Activated naive CD8-positive, alpha-beta T cell treated with anti-CD3 and anti-CD28 coated beads, Interleukin-2, amount 50 U/mL, for 24 hours (primary cell): Measurements from ENCODE around the gene MOCOS.

Experiments
- ATAC-seq: fragments of 150-1000 bp; cut with Tn5 transposase; one replicate; pipeline ENCODE4 v1.10.0; 2021
- DNase-seq: peaks from one replicate; pipeline ENCODE4 v3.0.0; 2021
- H3K27ac Mint-ChIP-seq: one replicate; pipeline ENCODE4 v1.8.0; 2021; ENCODE audit warnings: mild to moderate bottlenecking, mixed read lengths
- H3K27me3 Mint-ChIP-seq: one replicate; pipeline ENCODE4 v1.8.0; 2021; ENCODE audit warnings: mixed read lengths
- H3K36me3 Mint-ChIP-seq: one replicate; pipeline ENCODE4 v1.8.0; 2021; ENCODE audit warnings: low read depth, mixed read lengths
- H3K4me1 Mint-ChIP-seq: one replicate; pipeline ENCODE4 v1.8.0; 2021; ENCODE audit warnings: mixed read lengths
- H3K4me3 Mint-ChIP-seq: one replicate; pipeline ENCODE4 v1.8.0; 2021; ENCODE audit warnings: mild to moderate bottlenecking, moderate library complexity, mixed read lengths
- H3K9me3 Mint-ChIP-seq: one replicate; pipeline ENCODE4 v1.8.0; 2021; ENCODE audit warnings: mixed read lengths

MOCOS gene

GRCh38 chr18:36187193-36187825, at the start of gene MOCOS:
MOCOS (plus strand) TSS chr18:36187497; CDS start chr18:36187540, 43 bp downstream.
- H3K4me1 Mint-ChIP-seq = peaks cover 5% of the 10 kb centered on the region
- ATAC-seq (peak; percentile 60), DNase-seq (peak; percentile 54)
- no peak within 1 kb of the TSS for H3K27ac Mint-ChIP-seq
- H3K36me3 Mint-ChIP-seq = no peaks in the 10 kb centered on the region
- no peaks in the 10 kb centered on the region for H3K9me3 Mint-ChIP-seq
- H3K27me3 Mint-ChIP-seq = peaks cover 20% of the 10 kb centered on the region
- H3K4me3 Mint-ChIP-seq = peak within 1 kb of the TSS; percentile 76

- Mint-ChIP-seq H3K4me1 (peaks cover 6% of the 10 kb centered on the region), H3K27ac (no peak overlapping the region), H3K27me3 (no peaks in the 10 kb centered on the region), H3K36me3 (peaks cover 52% of the 10 kb centered on the region), H3K9me3 (no peaks in the 10 kb centered on the region), H3K4me3 (no peak overlapping the region)
- no peak for ATAC-seq
- DNase-seq = no peak
These were observed 48.1 kb upstream of the MOCOS start for GRCh38 chr18:36139245-36139644.

- no peak overlapping the region for H3K27ac Mint-ChIP-seq
- no peak overlapping the region for H3K4me3 Mint-ChIP-seq
- no peak for DNase-seq
- peaks cover 57% of the 10 kb centered on the region for H3K36me3 Mint-ChIP-seq
- ATAC-seq = no peak
- H3K9me3 Mint-ChIP-seq = no peaks in the 10 kb centered on the region
- H3K27me3 Mint-ChIP-seq = no peaks in the 10 kb centered on the region
- peaks cover 3% of the 10 kb centered on the region for H3K4me1 Mint-ChIP-seq
These were observed 45.7 kb upstream of the MOCOS start for GRCh38 chr18:36141576-36141975.

- peaks cover 3% of the 10 kb centered on the region for H3K4me1 Mint-ChIP-seq
- H3K36me3 Mint-ChIP-seq = peaks cover 57% of the 10 kb centered on the region
- H3K4me3 Mint-ChIP-seq = no peak overlapping the region
- no peak for DNase-seq
- no peaks in the 10 kb centered on the region for H3K27me3 Mint-ChIP-seq
- no peaks in the 10 kb centered on the region for H3K9me3 Mint-ChIP-seq
- ATAC-seq = no peak
- no peak overlapping the region for H3K27ac Mint-ChIP-seq
These were observed 44.5 kb upstream of the MOCOS start for GRCh38 chr18:36142751-36143150.

GRCh38 chr18:36143391-36143790, 43.9 kb upstream of the MOCOS start:
- no peak for DNase-seq
- Mint-ChIP-seq H3K4me3 (no peak overlapping the region), H3K36me3 (peaks cover 57% of the 10 kb centered on the region), H3K27ac (no peak overlapping the region), H3K4me1 (peaks cover 3% of the 10 kb centered on the region), H3K27me3 (no peaks in the 10 kb centered on the region), H3K9me3 (no peaks in the 10 kb centered on the region)
- no peak for ATAC-seq

- peaks cover 15% of the 10 kb centered on the region for H3K4me1 Mint-ChIP-seq
- H3K27ac Mint-ChIP-seq = no peak overlapping the region
- H3K36me3 Mint-ChIP-seq = peaks cover 53% of the 10 kb centered on the region
- DNase-seq = no peak
- H3K4me3 Mint-ChIP-seq = no peak overlapping the region
- no peaks in the 10 kb centered on the region for H3K27me3 Mint-ChIP-seq
- no peaks in the 10 kb centered on the region for H3K9me3 Mint-ChIP-seq
- no peak for ATAC-seq
These were observed 37.6 kb upstream of the MOCOS start for GRCh38 chr18:36149514-36150289.

- no peak overlapping the region for H3K4me3 Mint-ChIP-seq
- H3K27me3 Mint-ChIP-seq = no peaks in the 10 kb centered on the region
- no peak overlapping the region for H3K27ac Mint-ChIP-seq
- ATAC-seq (no peak), DNase-seq (no peak)
- H3K9me3 Mint-ChIP-seq = no peaks in the 10 kb centered on the region
- H3K4me1 Mint-ChIP-seq = peaks cover 18% of the 10 kb centered on the region
- H3K36me3 Mint-ChIP-seq = peaks cover 54% of the 10 kb centered on the region
These were observed 34.5 kb upstream of the MOCOS start for GRCh38 chr18:36152781-36153180.

- Mint-ChIP-seq H3K9me3 (no peaks in the 10 kb centered on the region), H3K4me3 (no peak overlapping the region), H3K27ac (no peak overlapping the region), H3K4me1 (peaks cover 18% of the 10 kb centered on the region), H3K27me3 (no peaks in the 10 kb centered on the region), H3K36me3 (peaks cover 51% of the 10 kb centered on the region)
- no peak for ATAC-seq
- no peak for DNase-seq
These were observed 34.1 kb upstream of the MOCOS start for GRCh38 chr18:36153203-36153602.

GRCh38 chr18:36153771-36154170, 33.5 kb upstream of the MOCOS start:
- ATAC-seq (no peak), DNase-seq (no peak)
- H3K4me1 Mint-ChIP-seq = peaks cover 21% of the 10 kb centered on the region
- H3K9me3 Mint-ChIP-seq = no peaks in the 10 kb centered on the region
- peaks cover 51% of the 10 kb centered on the region for H3K36me3 Mint-ChIP-seq
- H3K27ac Mint-ChIP-seq = no peak overlapping the region
- no peaks in the 10 kb centered on the region for H3K27me3 Mint-ChIP-seq
- H3K4me3 Mint-ChIP-seq = no peak overlapping the region

- Mint-ChIP-seq H3K4me1 (peaks cover 14% of the 10 kb centered on the region), H3K27ac (no peak overlapping the region)
These were observed 31.2 kb upstream of the MOCOS start for GRCh38 chr18:36155851-36156757.

GRCh38 chr18:36157441-36157840, 29.9 kb upstream of the MOCOS start:
- DNase-seq = no peak
- H3K27ac Mint-ChIP-seq = peak overlapping the region; percentile 26

More at GRCh38 chr18:36155851-36156757, 31.2 kb upstream of the MOCOS start:
- Mint-ChIP-seq H3K27me3 (no peaks in the 10 kb centered on the region), H3K36me3 (peaks cover 51% of the 10 kb centered on the region), H3K9me3 (no peaks in the 10 kb centered on the region), H3K4me3 (no peak overlapping the region)
- DNase-seq = no peak
- no peak for ATAC-seq

GRCh38 chr18:36158266-36158867, 28.9 kb upstream of the MOCOS start:
- DNase-seq (no peak), ATAC-seq (no peak)
- H3K4me1 Mint-ChIP-seq = peaks cover 6% of the 10 kb centered on the region
- peaks cover 56% of the 10 kb centered on the region for H3K36me3 Mint-ChIP-seq
- no peaks in the 10 kb centered on the region for H3K27me3 Mint-ChIP-seq
- H3K27ac Mint-ChIP-seq = no peak overlapping the region
- H3K9me3 Mint-ChIP-seq = no peaks in the 10 kb centered on the region
- H3K4me3 Mint-ChIP-seq = no peak overlapping the region

More at GRCh38 chr18:36157441-36157840, 29.9 kb upstream of the MOCOS start:
- Mint-ChIP-seq H3K27me3 (no peaks in the 10 kb centered on the region), H3K9me3 (no peaks in the 10 kb centered on the region), H3K4me1 (peaks cover 11% of the 10 kb centered on the region), H3K4me3 (no peak overlapping the region), H3K36me3 (peaks cover 61% of the 10 kb centered on the region)
- ATAC-seq = no peak

- H3K27me3 Mint-ChIP-seq = no peaks in the 10 kb centered on the region
- no peaks in the 10 kb centered on the region for H3K9me3 Mint-ChIP-seq
- H3K36me3 Mint-ChIP-seq = peaks cover 62% of the 10 kb centered on the region
- DNase-seq (no peak), ATAC-seq (no peak)
- peaks cover 6% of the 10 kb centered on the region for H3K4me1 Mint-ChIP-seq
- H3K27ac Mint-ChIP-seq = no peak overlapping the region
- no peak overlapping the region for H3K4me3 Mint-ChIP-seq
These were observed 26.3 kb upstream of the MOCOS start for GRCh38 chr18:36160959-36161371.

GRCh38 chr18:36162981-36163380, 24.3 kb upstream of the MOCOS start:
- Mint-ChIP-seq H3K9me3 (no peaks in the 10 kb centered on the region), H3K36me3 (peaks cover 59% of the 10 kb centered on the region), H3K27me3 (no peaks in the 10 kb centered on the region), H3K27ac (no peak overlapping the region), H3K4me1 (peaks cover 3% of the 10 kb centered on the region), H3K4me3 (no peak overlapping the region)
- DNase-seq (no peak), ATAC-seq (no peak)
